ENCODE data around the gene TADA2B.

DNA sequence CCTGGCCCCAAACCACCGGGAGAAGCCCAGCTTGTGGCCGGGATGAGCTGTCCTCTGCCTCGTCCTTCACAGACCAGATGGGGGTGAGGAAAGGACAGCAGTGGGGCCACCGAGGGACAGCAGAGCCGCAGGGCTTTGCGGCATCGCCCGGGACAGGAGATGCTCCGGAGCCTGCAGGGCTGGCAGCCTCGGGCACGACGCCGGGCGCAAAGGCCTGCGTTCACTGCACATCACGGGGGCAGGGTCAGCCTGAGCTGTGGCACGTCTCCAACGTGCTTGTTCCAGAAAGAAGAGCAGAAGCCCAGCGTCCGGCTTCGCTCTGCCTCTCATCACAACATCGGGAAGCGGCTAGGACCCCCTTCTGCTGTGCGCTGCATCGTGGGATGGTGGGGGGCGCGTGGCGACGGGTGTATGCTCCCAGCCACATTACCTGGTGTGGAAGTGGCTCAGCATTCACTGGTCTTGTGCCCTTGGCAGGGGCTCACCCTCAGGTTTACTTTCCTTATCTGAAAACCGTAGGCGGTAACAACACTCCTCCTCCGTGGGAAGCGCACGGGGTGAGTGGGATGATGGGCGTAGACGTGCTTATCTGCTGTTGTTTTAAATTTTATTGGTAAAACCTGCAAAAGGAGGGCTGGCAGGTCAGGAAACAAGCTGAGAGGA, 7.4 kb downstream of the TADA2B start:
- TF ChIP-seq, protein P1, sequence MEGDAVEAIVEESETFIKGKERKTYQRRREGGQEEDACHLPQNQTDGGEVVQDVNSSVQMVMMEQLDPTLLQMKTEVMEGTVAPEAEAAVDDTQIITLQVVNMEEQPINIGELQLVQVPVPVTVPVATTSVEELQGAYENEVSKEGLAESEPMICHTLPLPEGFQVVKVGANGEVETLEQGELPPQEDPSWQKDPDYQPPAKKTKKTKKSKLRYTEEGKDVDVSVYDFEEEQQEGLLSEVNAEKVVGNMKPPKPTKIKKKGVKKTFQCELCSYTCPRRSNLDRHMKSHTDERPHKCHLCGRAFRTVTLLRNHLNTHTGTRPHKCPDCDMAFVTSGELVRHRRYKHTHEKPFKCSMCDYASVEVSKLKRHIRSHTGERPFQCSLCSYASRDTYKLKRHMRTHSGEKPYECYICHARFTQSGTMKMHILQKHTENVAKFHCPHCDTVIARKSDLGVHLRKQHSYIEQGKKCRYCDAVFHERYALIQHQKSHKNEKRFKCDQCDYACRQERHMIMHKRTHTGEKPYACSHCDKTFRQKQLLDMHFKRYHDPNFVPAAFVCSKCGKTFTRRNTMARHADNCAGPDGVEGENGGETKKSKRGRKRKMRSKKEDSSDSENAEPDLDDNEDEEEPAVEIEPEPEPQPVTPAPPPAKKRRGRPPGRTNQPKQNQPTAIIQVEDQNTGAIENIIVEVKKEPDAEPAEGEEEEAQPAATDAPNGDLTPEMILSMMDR (IDR thresholded peaks at IDR 0.05): no peak
- no peak for TF ChIP-seq POLR2A (IDR thresholded peaks at IDR 0.05)
